ENCODE data around the gene CORO1C.

CORO1C gene

GRCh38 chr12:108690191-108690518 is 41.2 kb downstream of the CORO1C start:
- peaks cover 11 to 26% of the 10 kb centered on the region in 2 donors for H3K4me1 ChIP-seq (ENCODE audit: control insufficient read depth in 2 of 2, insufficient read depth in 2 of 2, low read length in 2 of 2)
- no peak overlapping the region for H3K9ac ChIP-seq (ENCODE audit: low read depth in 1 of 2, low read length in 2 of 2)
- peak overlapping the region; percentile 90 to 91 for H3K27ac ChIP-seq (ENCODE audit: low read depth in 2 of 2, low read length in 2 of 2)
- no peak overlapping the region for H3K4me3 ChIP-seq (ENCODE audit: low read length in 2 of 2)
- no peaks in the 10 kb centered on the region for H3K27me3 ChIP-seq (ENCODE audit: control insufficient read depth in 2 of 2, insufficient read depth in 2 of 2, low read length in 2 of 2)
- no peaks in the 10 kb centered on the region for H3K9me3 ChIP-seq (ENCODE audit: control insufficient read depth in 2 of 2, low read length in 2 of 2)
- no peaks in the 10 kb centered on the region for H3K36me3 ChIP-seq (ENCODE audit: control insufficient read depth in 2 of 2, insufficient read depth in 2 of 2, low read length in 2 of 2)

GRCh38 chr12:108689314-108690190 is 41.8 kb downstream of the CORO1C start:
- Histone ChIP-seq H3K27ac (ENCODE audit: low read depth in 2 of 2, low read length in 2 of 2) (peak overlapping the region; percentile 90 to 91), H3K4me1 (ENCODE audit: control insufficient read depth in 2 of 2, insufficient read depth in 2 of 2, low read length in 2 of 2) (peaks cover 11 to 26% of the 10 kb centered on the region in 2 donors), H3K9me3 (ENCODE audit: control insufficient read depth in 2 of 2, low read length in 2 of 2) (no peaks in the 10 kb centered on the region), H3K27me3 (ENCODE audit: control insufficient read depth in 2 of 2, insufficient read depth in 2 of 2, low read length in 2 of 2) (no peaks in the 10 kb centered on the region), H3K9ac (ENCODE audit: low read depth in 1 of 2, low read length in 2 of 2) (no peak overlapping the region), H3K4me3 (ENCODE audit: low read length in 2 of 2) (no peak overlapping the region), H3K36me3 (ENCODE audit: control insufficient read depth in 2 of 2, insufficient read depth in 2 of 2, low read length in 2 of 2) (no peaks in the 10 kb centered on the region)

GRCh38 chr12:108686780-108687179 is 44.5 kb downstream of the CORO1C start:
- H3K27ac ChIP-seq (ENCODE audit: low read depth in 2 of 2, low read length in 2 of 2) = peak overlapping the region; percentile 27 to 30
- peaks cover 5 to 20% of the 10 kb centered on the region in 2 donors for H3K4me1 ChIP-seq (ENCODE audit: control insufficient read depth in 2 of 2, insufficient read depth in 2 of 2, low read length in 2 of 2)
- H3K9me3 ChIP-seq (ENCODE audit: control insufficient read depth in 2 of 2, low read length in 2 of 2) = no peaks in the 10 kb centered on the region
- H3K4me3 ChIP-seq (ENCODE audit: low read length in 2 of 2) = no peak overlapping the region
- no peak overlapping the region for H3K9ac ChIP-seq (ENCODE audit: low read depth in 1 of 2, low read length in 2 of 2)
- H3K27me3 ChIP-seq (ENCODE audit: control insufficient read depth in 2 of 2, insufficient read depth in 2 of 2, low read length in 2 of 2) = no peaks in the 10 kb centered on the region
- H3K36me3 ChIP-seq (ENCODE audit: control insufficient read depth in 2 of 2, insufficient read depth in 2 of 2, low read length in 2 of 2) = no peaks in the 10 kb centered on the region

GRCh38 chr12:108685469-108686260 is 45.7 kb downstream of the CORO1C start:
- Histone ChIP-seq H3K9ac (ENCODE audit: low read depth in 1 of 2, low read length in 2 of 2) (no peak overlapping the region), H3K36me3 (ENCODE audit: control insufficient read depth in 2 of 2, insufficient read depth in 2 of 2, low read length in 2 of 2) (no peaks in the 10 kb centered on the region), H3K9me3 (ENCODE audit: control insufficient read depth in 2 of 2, low read length in 2 of 2) (no peaks in the 10 kb centered on the region), H3K4me1 (ENCODE audit: control insufficient read depth in 2 of 2, insufficient read depth in 2 of 2, low read length in 2 of 2) (peaks cover 3 to 12% of the 10 kb centered on the region in 2 donors), H3K4me3 (ENCODE audit: low read length in 2 of 2) (no peak overlapping the region), H3K27me3 (ENCODE audit: control insufficient read depth in 2 of 2, insufficient read depth in 2 of 2, low read length in 2 of 2) (no peaks in the 10 kb centered on the region), H3K27ac (ENCODE audit: low read depth in 2 of 2, low read length in 2 of 2) (peak overlapping the region; percentile 30 to 35)

- no peak overlapping the region for H3K4me3 ChIP-seq (ENCODE audit: low read length in 2 of 2)
- no peaks in the 10 kb centered on the region for H3K9me3 ChIP-seq (ENCODE audit: control insufficient read depth in 2 of 2, low read length in 2 of 2)
- no peaks in the 10 kb centered on the region for H3K27me3 ChIP-seq (ENCODE audit: control insufficient read depth in 2 of 2, insufficient read depth in 2 of 2, low read length in 2 of 2)
- H3K9ac ChIP-seq (ENCODE audit: low read depth in 1 of 2, low read length in 2 of 2) = no peak overlapping the region
- H3K36me3 ChIP-seq (ENCODE audit: control insufficient read depth in 2 of 2, insufficient read depth in 2 of 2, low read length in 2 of 2) = no peaks in the 10 kb centered on the region
- no peak overlapping the region for H3K27ac ChIP-seq (ENCODE audit: low read depth in 2 of 2, low read length in 2 of 2)
- no peaks in the 10 kb centered on the region for H3K4me1 ChIP-seq (ENCODE audit: control insufficient read depth in 2 of 2, insufficient read depth in 2 of 2, low read length in 2 of 2)
Measured at GRCh38 chr12:108683906-108684556, 47.3 kb downstream of the CORO1C start.

- Histone ChIP-seq H3K9ac (ENCODE audit: low read depth in 1 of 2, low read length in 2 of 2) (no peak overlapping the region), H3K36me3 (ENCODE audit: control insufficient read depth in 2 of 2, insufficient read depth in 2 of 2, low read length in 2 of 2) (peaks cover 6 to 14% of the 10 kb centered on the region in 2 donors), H3K4me3 (ENCODE audit: low read length in 2 of 2) (no peak overlapping the region), H3K9me3 (ENCODE audit: control insufficient read depth in 2 of 2, low read length in 2 of 2) (no peaks in the 10 kb centered on the region), H3K27ac (ENCODE audit: low read depth in 2 of 2, low read length in 2 of 2) (no peak overlapping the region), H3K27me3 (ENCODE audit: control insufficient read depth in 2 of 2, insufficient read depth in 2 of 2, low read length in 2 of 2) (no peaks in the 10 kb centered on the region), H3K4me1 (ENCODE audit: control insufficient read depth in 2 of 2, insufficient read depth in 2 of 2, low read length in 2 of 2) (no peaks in the 10 kb centered on the region)
Measured at GRCh38 chr12:108681317-108681716, 50.0 kb downstream of the CORO1C start.

- Histone ChIP-seq H3K9ac (ENCODE audit: low read depth in 1 of 2, low read length in 2 of 2) (no peak overlapping the region), H3K36me3 (ENCODE audit: control insufficient read depth in 2 of 2, insufficient read depth in 2 of 2, low read length in 2 of 2) (peaks cover 9 to 23% of the 10 kb centered on the region in 2 donors), H3K27me3 (ENCODE audit: control insufficient read depth in 2 of 2, insufficient read depth in 2 of 2, low read length in 2 of 2) (no peaks in the 10 kb centered on the region), H3K27ac (ENCODE audit: low read depth in 2 of 2, low read length in 2 of 2) (no peak overlapping the region), H3K9me3 (ENCODE audit: control insufficient read depth in 2 of 2, low read length in 2 of 2) (no peaks in the 10 kb centered on the region), H3K4me3 (ENCODE audit: low read length in 2 of 2) (no peak overlapping the region), H3K4me1 (ENCODE audit: control insufficient read depth in 2 of 2, insufficient read depth in 2 of 2, low read length in 2 of 2) (no peaks in the 10 kb centered on the region)
Measured at GRCh38 chr12:108679106-108679681, 52.1 kb downstream of the CORO1C start.

GRCh38 chr12:108678104-108678730 is 53.1 kb downstream of the CORO1C start:
- Histone ChIP-seq H3K4me1 (ENCODE audit: control insufficient read depth in 2 of 2, insufficient read depth in 2 of 2, low read length in 2 of 2) (no peaks in the 10 kb centered on the region), H3K9me3 (ENCODE audit: control insufficient read depth in 2 of 2, low read length in 2 of 2) (no peaks in the 10 kb centered on the region), H3K27ac (ENCODE audit: low read depth in 2 of 2, low read length in 2 of 2) (no peak overlapping the region)

GRCh38 chr12:108677381-108677780 is 53.9 kb downstream of the CORO1C start:
- Histone ChIP-seq H3K4me1 (ENCODE audit: control insufficient read depth in 2 of 2, insufficient read depth in 2 of 2, low read length in 2 of 2) (no peaks in the 10 kb centered on the region), H3K36me3 (ENCODE audit: control insufficient read depth in 2 of 2, insufficient read depth in 2 of 2, low read length in 2 of 2) (peaks cover 9 to 29% of the 10 kb centered on the region in 2 donors), H3K4me3 (ENCODE audit: low read length in 2 of 2) (no peak overlapping the region)

More at GRCh38 chr12:108678104-108678730, 53.1 kb downstream of the CORO1C start:
- Histone ChIP-seq H3K27me3 (ENCODE audit: control insufficient read depth in 2 of 2, insufficient read depth in 2 of 2, low read length in 2 of 2) (no peaks in the 10 kb centered on the region), H3K9ac (ENCODE audit: low read depth in 1 of 2, low read length in 2 of 2) (no peak overlapping the region), H3K4me3 (ENCODE audit: low read length in 2 of 2) (no peak overlapping the region), H3K36me3 (ENCODE audit: control insufficient read depth in 2 of 2, insufficient read depth in 2 of 2, low read length in 2 of 2) (peaks cover 9 to 26% of the 10 kb centered on the region in 2 donors)

More at GRCh38 chr12:108677381-108677780, 53.9 kb downstream of the CORO1C start:
- H3K9me3 ChIP-seq (ENCODE audit: control insufficient read depth in 2 of 2, low read length in 2 of 2) = no peaks in the 10 kb centered on the region
- no peak overlapping the region for H3K27ac ChIP-seq (ENCODE audit: low read depth in 2 of 2, low read length in 2 of 2)
- H3K9ac ChIP-seq (ENCODE audit: low read depth in 1 of 2, low read length in 2 of 2) = no peak overlapping the region
- no peaks in the 10 kb centered on the region for H3K27me3 ChIP-seq (ENCODE audit: control insufficient read depth in 2 of 2, insufficient read depth in 2 of 2, low read length in 2 of 2)
